Esophagus muscularis mucosa (tissue), 4 donors: ENCODE results near the gene MBD5. TPM values are rescaled to one million over a fixed set of nuclear protein-coding genes. Genes with fewer than 3 reads are reported as not detected.

Experiments used
- DNase-seq: peaks from one replicate; pipeline ENCODE4 v3.0.0-alpha.2; 2017; ENCODE audit errors: extremely low spot score
- H3K27ac ChIP-seq, 4 donors: fragments of 200-600 bp; sonication (generic); replicated peaks in 1 of 4; 1 replicate in 3 of 4; 2 replicates in 1 of 4; pipeline ENCODE4 v1.5.1; 2016 to 2019; ENCODE audit warnings: mild to moderate bottlenecking in 1 of 4
- H3K27me3 ChIP-seq, 4 donors: fragments of 200-600 bp; sonication (generic); one replicate each; pipeline versions ENCODE4 v1.5.1 to v1.6.0; 2016 to 2019
- H3K36me3 ChIP-seq, 4 donors: fragments of 200-600 bp; sonication (generic); one replicate each; pipeline ENCODE4 v1.5.1; 2016 to 2019
- H3K4me1 ChIP-seq, 4 donors: fragments of 200-600 bp; sonication (generic); one replicate each; pipeline ENCODE4 v1.5.1; 2016 to 2019
- H3K4me3 ChIP-seq, 4 donors: fragments of 200-600 bp; sonication (generic); 1 replicate in 2 of 4; 2 replicates in 2 of 4; pipeline ENCODE4 v1.5.1; 2016 to 2019; ENCODE audit warnings: mild to moderate bottlenecking in 4 of 4, moderate library complexity in 1 of 4
- H3K9me3 ChIP-seq, 4 donors: fragments of 200-600 bp; sonication (generic); 1 replicate in 3 of 4; 2 replicates in 1 of 4; pipeline ENCODE4 v1.5.1; 2016 to 2019
- EP300 ChIP-seq: sonication (generic); formaldehyde crosslinking; IDR thresholded peaks from one replicate; pipeline ENCODE4 v1.6.1; 2017; ENCODE audit warnings: antibody characterized with exemption
- POLR2A ChIP-seq: fragments of 450-650 bp; IDR thresholded peaks from one replicate; pipeline ENCODE4 v1.6.1; 2017; ENCODE audit warnings: antibody characterized with exemption, moderate library complexity, mild to moderate bottlenecking, low read depth
- POLR2AphosphoS5 ChIP-seq, 2 donors: sonication (generic); formaldehyde crosslinking; IDR thresholded peaks; one replicate each; pipeline ENCODE4 v1.6.1; 2017; ENCODE audit warnings: antibody characterized with exemption in 2 of 2
- WGBS: methylation state at CpG from one replicate; pipeline ENCODE4 v1.1.5; 2018; 5-methylcytosine and 5-hydroxymethylcytosine counted together
- intact Hi-C: fragments of 100-400 bp; cut with DNase I; formaldehyde crosslinking; loops from one replicate; pipeline ENCODE4 v1.15.1; 2023
- total RNA-seq, 4 donors: library from RNA; depleted of rRNA; stranded (reverse); fragments of >200 nt; gene quantifications; one replicate each; pipeline versions ENCODE4 v1.1.0 to v1.2.1, GENCODE V29; 2016
- TF ChIP-seq, protein P1 (sequence below), 3 experiments: fragments of 200-600 bp in 2 of 3; fragments of 450-650 bp in 1 of 3; sonication (generic) in 2 of 3; IDR thresholded peaks; one replicate each; pipeline ENCODE4 v1.5.1; 2017 to 2019; ENCODE audit warnings: antibody characterized with exemption in 3 of 3, mild to moderate bottlenecking in 2 of 3, moderate library complexity in 1 of 3

The MBD5 gene
- 10 to 100 TPM; 34.6 to 49.0 (median 44.9) TPM for total RNA-seq

DNA sequence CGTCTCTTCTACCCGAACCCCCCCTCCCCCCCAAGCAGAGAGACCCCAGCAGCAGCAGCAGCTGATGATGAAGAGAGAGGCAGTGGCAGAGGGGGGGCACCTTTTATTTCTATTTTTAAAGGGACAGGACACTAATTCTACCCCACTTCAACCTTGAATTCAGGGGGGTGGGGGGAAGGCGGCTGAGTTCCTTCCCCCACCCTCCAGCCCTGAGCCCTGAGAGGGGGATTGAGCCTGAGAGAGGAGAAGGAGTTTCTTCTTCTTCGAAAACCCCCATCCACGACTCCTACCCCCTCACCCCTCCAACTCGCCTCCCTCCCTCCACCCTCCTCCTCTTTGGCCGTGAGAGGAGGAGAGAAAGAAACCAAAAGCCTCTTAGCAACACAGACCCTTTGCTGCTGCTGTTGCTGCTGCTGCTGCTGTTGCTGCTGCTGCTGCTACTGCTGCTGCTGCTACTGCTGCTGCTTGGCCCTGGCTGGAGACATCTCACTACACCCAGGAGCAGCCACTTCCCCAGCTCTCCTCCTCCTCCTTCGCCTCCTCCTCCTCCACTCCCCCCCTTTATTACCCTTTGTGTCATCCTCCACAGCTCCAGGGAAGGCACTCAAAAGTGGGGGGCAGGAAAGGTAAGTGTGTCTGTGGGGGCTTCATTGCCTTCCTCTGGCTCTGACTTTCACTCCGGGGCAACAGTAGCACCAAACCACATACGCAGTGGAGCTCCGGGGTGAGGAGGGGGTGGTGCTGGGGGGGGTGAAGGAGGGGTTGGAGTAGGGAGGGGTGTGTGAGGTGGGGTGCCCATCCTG, at the start of gene MBD5:
TSS of gene MBD5 (plus strand) at position 33 of the 803 bp plus-strand sequence.
- H3K27me3 ChIP-seq = no peaks in the 10 kb centered on the region
- peaks cover 29 to 56% (median 51%) of the 10 kb centered on the region in 4 donors for H3K4me1 ChIP-seq
- 0% methylated on average over 11 of the region's 11 CpGs for WGBS
- DNase-seq = no peak
- intact Hi-C loops = no loop called here
- H3K36me3 ChIP-seq = no peaks in the 10 kb centered on the region
- H3K9me3 ChIP-seq = no peaks in the 10 kb centered on the region
- peak; percentile 32 for TF ChIP-seq POLR2A
- TF ChIP-seq, protein P1, sequence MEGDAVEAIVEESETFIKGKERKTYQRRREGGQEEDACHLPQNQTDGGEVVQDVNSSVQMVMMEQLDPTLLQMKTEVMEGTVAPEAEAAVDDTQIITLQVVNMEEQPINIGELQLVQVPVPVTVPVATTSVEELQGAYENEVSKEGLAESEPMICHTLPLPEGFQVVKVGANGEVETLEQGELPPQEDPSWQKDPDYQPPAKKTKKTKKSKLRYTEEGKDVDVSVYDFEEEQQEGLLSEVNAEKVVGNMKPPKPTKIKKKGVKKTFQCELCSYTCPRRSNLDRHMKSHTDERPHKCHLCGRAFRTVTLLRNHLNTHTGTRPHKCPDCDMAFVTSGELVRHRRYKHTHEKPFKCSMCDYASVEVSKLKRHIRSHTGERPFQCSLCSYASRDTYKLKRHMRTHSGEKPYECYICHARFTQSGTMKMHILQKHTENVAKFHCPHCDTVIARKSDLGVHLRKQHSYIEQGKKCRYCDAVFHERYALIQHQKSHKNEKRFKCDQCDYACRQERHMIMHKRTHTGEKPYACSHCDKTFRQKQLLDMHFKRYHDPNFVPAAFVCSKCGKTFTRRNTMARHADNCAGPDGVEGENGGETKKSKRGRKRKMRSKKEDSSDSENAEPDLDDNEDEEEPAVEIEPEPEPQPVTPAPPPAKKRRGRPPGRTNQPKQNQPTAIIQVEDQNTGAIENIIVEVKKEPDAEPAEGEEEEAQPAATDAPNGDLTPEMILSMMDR (IDR thresholded peaks at IDR 0.05) = no peak
- peak within 1 kb of the TSS; percentile 78 to 85 (median 82) for H3K4me3 ChIP-seq
- H3K27ac ChIP-seq = peak within 1 kb of the TSS; percentile 95 to 97 (median 96)

DNA sequence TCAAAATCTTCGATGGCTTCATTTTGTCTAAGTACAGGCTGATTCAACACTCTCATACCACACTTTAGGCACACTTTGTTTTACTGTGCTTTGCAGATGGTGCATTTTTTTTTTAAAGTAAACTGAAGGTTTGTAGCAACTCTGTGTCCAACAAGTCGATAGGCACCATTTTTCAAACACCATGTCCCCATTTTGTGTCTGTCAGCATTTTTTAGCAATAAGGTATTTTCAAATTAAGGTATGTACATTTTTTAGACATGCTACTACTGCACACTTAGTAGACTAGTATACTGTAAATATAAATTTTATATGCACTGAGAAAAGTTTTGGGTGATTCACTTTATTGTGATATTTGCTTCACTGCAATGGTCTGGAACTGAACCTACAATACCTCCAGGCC, 44.8 kb upstream of the MBD5 start:
- Histone ChIP-seq H3K4me3 (no peak overlapping the region), H3K36me3 (peaks cover 0 to 9% (median 3%) of the 10 kb centered on the region in 4 donors), H3K9me3 (no peaks in the 10 kb centered on the region), H3K27me3 (no peaks in the 10 kb centered on the region), H3K27ac (no peak overlapping the region), H3K4me1 (peaks cover 0 to 21% (median 15%) of the 10 kb centered on the region in 4 donors)
- WGBS = 65% methylated on average over 2 of the region's 2 CpGs
- DNase-seq = no peak
- TF ChIP-seq POLR2A = no peak
- no peak for TF ChIP-seq POLR2AphosphoS5 (IDR thresholded peaks at IDR 0.05)
- no peak for TF ChIP-seq EP300
- TF ChIP-seq, protein P1 (IDR thresholded peaks at IDR 0.05) = no peak
- intact Hi-C loops = no loop called here

GRCh38 chr2:147977679-147978078, 43.2 kb upstream of the MBD5 start:
- Histone ChIP-seq H3K27ac (no peak overlapping the region), H3K36me3 (peaks cover 0 to 7% (median 3%) of the 10 kb centered on the region in 4 donors), H3K4me3 (no peak overlapping the region), H3K27me3 (no peaks in the 10 kb centered on the region), H3K9me3 (no peaks in the 10 kb centered on the region), H3K4me1 (peaks cover 0 to 22% (median 17%) of the 10 kb centered on the region in 4 donors)
- intact Hi-C loops = no loop called here
- 100% methylated on average over 1 of the region's 3 CpGs for WGBS
- no peak for DNase-seq
- TF ChIP-seq EP300 (no peak), POLR2AphosphoS5 (IDR thresholded peaks at IDR 0.05) (no peak), POLR2A (no peak)
- TF ChIP-seq, protein P1 (IDR thresholded peaks at IDR 0.05) = no peak

DNA sequence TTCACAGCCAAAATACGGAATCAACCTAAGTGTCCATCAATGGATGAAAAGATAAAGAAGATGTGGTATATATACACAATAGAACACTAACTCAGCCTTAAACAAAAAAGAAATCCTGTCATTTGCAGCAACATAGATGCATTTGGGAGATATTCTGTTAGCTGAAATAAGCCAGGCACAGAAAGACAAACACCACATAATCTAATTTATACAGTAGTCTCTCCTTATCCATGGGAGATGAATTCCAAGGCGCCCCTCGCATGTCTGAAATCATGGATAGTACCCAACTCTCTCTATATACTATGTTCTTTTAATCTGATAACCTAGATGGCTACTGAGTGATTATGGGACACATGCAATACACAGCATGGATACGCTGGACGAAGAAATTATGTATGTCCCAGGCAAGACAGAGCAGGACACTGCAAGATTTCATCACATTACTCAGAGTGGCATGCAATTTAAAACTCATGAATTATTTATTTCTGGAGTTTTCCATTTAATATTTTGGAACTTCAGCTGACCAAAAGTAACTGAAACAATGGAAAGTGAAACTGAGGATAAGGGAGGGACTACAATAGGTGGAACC, 39.9 kb upstream of the MBD5 start:
- H3K4me1 ChIP-seq = peaks cover 0 to 23% (median 8%) of the 10 kb centered on the region in 4 donors
- H3K27ac ChIP-seq = no peak overlapping the region
- 84% methylated on average over 5 of the region's 5 CpGs for WGBS
- H3K4me3 ChIP-seq = no peak overlapping the region
- DNase-seq = no peak
- intact Hi-C loops = no loop called here
- TF ChIP-seq POLR2AphosphoS5 (IDR thresholded peaks at IDR 0.05) = no peak
- TF ChIP-seq, protein P1 (IDR thresholded peaks at IDR 0.05) = no peak
- TF ChIP-seq EP300 = no peak
- TF ChIP-seq POLR2A = no peak
- peaks cover 0 to 3% (median 0%) of the 10 kb centered on the region in 4 donors for H3K36me3 ChIP-seq
- H3K9me3 ChIP-seq = no peaks in the 10 kb centered on the region
- H3K27me3 ChIP-seq = no peaks in the 10 kb centered on the region
